AG09309 (cell line): ENCODE measurements around the gene SCYGR6.

ENCODE experiments used
- DNase-seq: peaks from one replicate; pipeline ENCODE4 v3.0.0-alpha.2; 2010; ENCODE audit warnings: low read depth
- H3K4me3 ChIP-seq: 2 replicates; pipeline ENCODE4 v1.5.1; 2011; ENCODE audit warnings: mild to moderate bottlenecking, low read depth, low read length, moderate library complexity; ENCODE audit not compliant: control insufficient read depth
- CTCF ChIP-seq: IDR thresholded peaks from 2 replicates; pipeline ENCODE4 v1.5.1; 2011; ENCODE audit warnings: mild to moderate bottlenecking, low read depth, low read length, inconsistent platforms; ENCODE audit not compliant: insufficient read depth, control insufficient read depth; ENCODE audit errors: missing control alignments

Gene SCYGR6

GRCh38 chr2:227713291-227713690 is 11.3 kb downstream of the SCYGR6 start:
- TF ChIP-seq CTCF, result no peak
- no peak for DNase-seq

GRCh38 chr2:227710986-227711385 is 13.6 kb downstream of the SCYGR6 start:
- no peak for DNase-seq
- TF ChIP-seq CTCF, result no peak
- H3K4me3 ChIP-seq, result no peak overlapping the region

More at GRCh38 chr2:227713291-227713690, 11.3 kb downstream of the SCYGR6 start:
- no peak overlapping the region for H3K4me3 ChIP-seq

GRCh38 chr2:227707390-227707789 is 17.2 kb downstream of the SCYGR6 start:
- H3K4me3 ChIP-seq, result no peak overlapping the region
- no peak for TF ChIP-seq CTCF
- DNase-seq, result no peak

- DNase-seq, result no peak
- no peak overlapping the region for H3K4me3 ChIP-seq
- no peak for TF ChIP-seq CTCF
Observed at GRCh38 chr2:227706859-227707258, 17.7 kb downstream of the SCYGR6 start.

- no peak for TF ChIP-seq CTCF
Observed at GRCh38 chr2:227703961-227704360, 20.6 kb downstream of the SCYGR6 start.

GRCh38 chr2:227703280-227703732 is 21.3 kb downstream of the SCYGR6 start:
- H3K4me3 ChIP-seq, result no peak overlapping the region
- DNase-seq, result no peak
- TF ChIP-seq CTCF, result no peak

More at GRCh38 chr2:227703961-227704360, 20.6 kb downstream of the SCYGR6 start:
- DNase-seq, result no peak
- no peak overlapping the region for H3K4me3 ChIP-seq

- DNase-seq, result no peak
- TF ChIP-seq CTCF, result no peak
Observed at GRCh38 chr2:227701556-227701955, 23.0 kb downstream of the SCYGR6 start.

More at GRCh38 chr2:227701556-227701955, 23.0 kb downstream of the SCYGR6 start:
- H3K4me3 ChIP-seq, result no peak overlapping the region
